Dermis lymphatic vessel endothelial cell (primary cell): ENCODE data around the gene ALLC. TPM values are rescaled to one million over a fixed set of nuclear protein-coding genes. Genes with fewer than 3 reads are reported as not detected.

Source experiments
- total RNA-seq: library from RNA; depleted of rRNA; stranded (reverse); fragments of >200 nt; gene quantifications from 2 replicates; pipeline ENCODE4 v1.2.1, GENCODE V29; 2014

Gene ALLC
- total RNA-seq = not detected in 2 replicates

DNA sequence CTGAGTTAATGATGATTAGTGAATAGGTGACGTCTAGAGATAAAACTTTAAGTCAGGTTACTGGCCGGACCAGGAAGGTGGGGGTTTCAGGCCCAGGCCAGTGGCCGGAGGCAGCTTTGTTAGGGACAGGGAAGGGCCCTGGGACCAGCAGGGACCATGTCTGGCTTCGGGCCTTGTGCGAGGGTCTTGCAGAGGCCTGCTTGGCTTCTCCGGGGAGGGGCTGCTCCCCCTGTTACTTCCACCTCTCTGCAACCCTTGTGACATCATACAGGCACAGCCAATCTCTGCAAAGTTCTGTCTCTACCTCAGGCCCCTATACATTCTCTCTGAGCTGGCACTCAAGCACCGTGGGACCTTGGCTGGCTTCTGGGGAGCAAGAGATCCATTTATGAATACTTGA lies at the start of gene ALLC:
TSS of gene ALLC (plus strand) at position 320 of the 400 bp plus-strand sequence. CDS start 12,958 bp downstream, outside the sequence.

DNA sequence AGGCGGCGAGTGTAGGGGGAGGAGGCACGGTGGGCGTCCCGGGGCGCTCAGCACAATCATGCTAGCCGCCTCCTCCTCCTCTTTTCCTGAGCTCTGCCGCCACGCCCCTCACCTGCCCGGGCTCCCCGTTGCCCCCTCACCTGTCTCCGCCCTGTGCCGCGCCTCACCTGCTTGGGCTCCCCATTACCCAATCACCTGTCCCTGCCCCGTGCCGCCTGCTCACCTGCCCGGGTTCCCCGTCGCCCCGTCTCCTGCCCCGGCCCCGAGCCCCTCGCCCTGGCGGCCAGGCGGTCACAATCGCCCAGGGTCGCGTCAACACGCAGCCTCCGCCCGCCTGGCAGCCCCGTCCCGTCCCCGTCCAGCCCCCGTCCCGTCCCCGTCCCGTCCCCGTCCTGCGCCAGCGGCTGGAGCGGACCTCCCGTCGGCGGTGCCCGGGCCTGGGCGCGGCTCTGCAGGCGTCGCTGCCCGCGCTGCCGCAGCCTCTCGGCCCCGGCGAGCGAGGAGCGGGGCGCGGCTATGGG lies 45.3 kb downstream of the ALLC start, which contains the start of gene DCDC2C:
TSS of gene DCDC2C (plus strand) at position 340 of the 521 bp plus-strand sequence. CDS start at position 517, 177 bp downstream.

Other genes starting within 250 kb of the ALLC start
- gene ADI1, start 138.7 kb upstream of the ALLC start, total RNA-seq = 59.2 and 61.3 TPM in 2 replicates
- gene RNASEH1, start 99.9 kb upstream of the ALLC start, total RNA-seq = 26.0 and 27.5 TPM in 2 replicates
- 1,998 and 2,015 TPM in 2 replicates for gene RPS7, start 82.9 kb upstream of the ALLC start, total RNA-seq
- gene COLEC11, start 63.1 kb upstream of the ALLC start, total RNA-seq = 0.43 and 0.65 TPM in 2 replicates
- gene DCDC2C, start 45.4 kb downstream of the ALLC start, total RNA-seq = not detected in 2 replicates